Measurements from ENCODE around the gene EFTUD2. TPM values are rescaled to one million over a fixed set of nuclear protein-coding genes. Genes with fewer than 3 reads are reported as not detected.
A peak's percentile ranks its signal among the peaks of the same experiment; 100 is the strongest.

EFTUD2 gene
- total RNA-seq, 1 donor from 2014 or later = 145 TPM

- Mint-ChIP-seq H3K27ac (no peak overlapping the region), H3K36me3 (no peaks in the 10 kb centered on the region), H3K4me3 (peak overlapping the region; percentile 17), H3K9me3 (no peaks in the 10 kb centered on the region), H3K27me3 (ENCODE audit: low read depth) (peaks cover 42% of the 10 kb centered on the region), H3K4me1 (peaks cover 2% of the 10 kb centered on the region)
- TF ChIP-seq, protein P1, sequence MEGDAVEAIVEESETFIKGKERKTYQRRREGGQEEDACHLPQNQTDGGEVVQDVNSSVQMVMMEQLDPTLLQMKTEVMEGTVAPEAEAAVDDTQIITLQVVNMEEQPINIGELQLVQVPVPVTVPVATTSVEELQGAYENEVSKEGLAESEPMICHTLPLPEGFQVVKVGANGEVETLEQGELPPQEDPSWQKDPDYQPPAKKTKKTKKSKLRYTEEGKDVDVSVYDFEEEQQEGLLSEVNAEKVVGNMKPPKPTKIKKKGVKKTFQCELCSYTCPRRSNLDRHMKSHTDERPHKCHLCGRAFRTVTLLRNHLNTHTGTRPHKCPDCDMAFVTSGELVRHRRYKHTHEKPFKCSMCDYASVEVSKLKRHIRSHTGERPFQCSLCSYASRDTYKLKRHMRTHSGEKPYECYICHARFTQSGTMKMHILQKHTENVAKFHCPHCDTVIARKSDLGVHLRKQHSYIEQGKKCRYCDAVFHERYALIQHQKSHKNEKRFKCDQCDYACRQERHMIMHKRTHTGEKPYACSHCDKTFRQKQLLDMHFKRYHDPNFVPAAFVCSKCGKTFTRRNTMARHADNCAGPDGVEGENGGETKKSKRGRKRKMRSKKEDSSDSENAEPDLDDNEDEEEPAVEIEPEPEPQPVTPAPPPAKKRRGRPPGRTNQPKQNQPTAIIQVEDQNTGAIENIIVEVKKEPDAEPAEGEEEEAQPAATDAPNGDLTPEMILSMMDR (IDR thresholded peaks at IDR 0.05; ENCODE audit: unreplicated experiment) = no peak
- DNase-seq (ENCODE audit: low spot score in 2 of 2, unreplicated experiment in 2 of 2) = no peak
Measured at GRCh38 chr17:44912763-44913544, 13.7 kb upstream of the EFTUD2 start.

DNA sequence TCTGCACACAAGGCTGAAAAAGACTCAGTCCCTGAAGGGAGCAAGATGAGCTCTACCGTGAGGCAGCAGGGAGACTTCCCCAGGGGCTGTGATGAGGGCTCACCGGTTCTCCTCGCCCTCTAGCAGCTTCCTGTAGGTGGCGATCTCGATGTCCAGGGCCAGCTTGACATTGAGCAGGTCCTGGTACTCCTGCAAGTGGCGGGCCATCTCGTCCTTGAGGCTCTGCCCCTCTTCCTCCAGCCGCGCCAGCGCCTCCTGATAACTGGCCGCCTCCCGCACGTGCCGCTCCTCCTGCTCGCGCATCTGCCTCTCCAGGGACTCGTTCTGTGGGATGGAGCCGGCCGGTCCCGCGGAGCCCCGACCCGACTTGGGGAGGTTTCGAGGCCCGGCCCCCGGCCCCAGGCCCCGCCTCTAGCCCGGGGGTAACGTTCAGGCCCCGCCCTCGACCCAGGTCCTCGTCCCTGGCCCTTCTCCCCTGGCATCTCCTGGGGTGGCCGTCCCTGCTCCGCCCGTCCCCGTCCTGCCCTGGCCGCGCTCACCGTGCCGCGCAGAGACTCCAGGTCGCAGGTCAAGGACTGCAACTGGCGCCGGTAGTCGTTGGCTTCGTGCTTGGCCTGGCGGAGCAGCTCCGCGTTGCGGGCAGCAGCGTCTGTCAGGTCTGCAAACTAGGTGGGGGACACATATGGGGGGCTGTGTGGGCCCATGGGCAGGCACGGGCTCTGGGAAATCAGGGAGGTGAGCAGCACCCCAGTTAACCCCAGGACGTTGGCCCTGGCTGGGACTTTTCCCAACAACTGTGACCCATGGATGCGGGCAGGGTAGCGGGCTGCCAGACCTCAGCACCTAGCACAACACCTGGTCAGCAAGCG lies 12.1 kb upstream of the EFTUD2 start:
- Mint-ChIP-seq H3K27me3 (ENCODE audit: low read depth) (peaks cover 43% of the 10 kb centered on the region), H3K27ac (no peak overlapping the region), H3K4me3 (peak overlapping the region; percentile 28), H3K4me1 (peaks cover 2% of the 10 kb centered on the region), H3K36me3 (no peaks in the 10 kb centered on the region), H3K9me3 (no peaks in the 10 kb centered on the region)
- TF ChIP-seq, protein P1 (IDR thresholded peaks at IDR 0.05; ENCODE audit: unreplicated experiment) = no peak
- peak in 1 of 2 experiments; percentile 60 for DNase-seq (ENCODE audit: low spot score in 2 of 2, unreplicated experiment in 2 of 2)

DNA sequence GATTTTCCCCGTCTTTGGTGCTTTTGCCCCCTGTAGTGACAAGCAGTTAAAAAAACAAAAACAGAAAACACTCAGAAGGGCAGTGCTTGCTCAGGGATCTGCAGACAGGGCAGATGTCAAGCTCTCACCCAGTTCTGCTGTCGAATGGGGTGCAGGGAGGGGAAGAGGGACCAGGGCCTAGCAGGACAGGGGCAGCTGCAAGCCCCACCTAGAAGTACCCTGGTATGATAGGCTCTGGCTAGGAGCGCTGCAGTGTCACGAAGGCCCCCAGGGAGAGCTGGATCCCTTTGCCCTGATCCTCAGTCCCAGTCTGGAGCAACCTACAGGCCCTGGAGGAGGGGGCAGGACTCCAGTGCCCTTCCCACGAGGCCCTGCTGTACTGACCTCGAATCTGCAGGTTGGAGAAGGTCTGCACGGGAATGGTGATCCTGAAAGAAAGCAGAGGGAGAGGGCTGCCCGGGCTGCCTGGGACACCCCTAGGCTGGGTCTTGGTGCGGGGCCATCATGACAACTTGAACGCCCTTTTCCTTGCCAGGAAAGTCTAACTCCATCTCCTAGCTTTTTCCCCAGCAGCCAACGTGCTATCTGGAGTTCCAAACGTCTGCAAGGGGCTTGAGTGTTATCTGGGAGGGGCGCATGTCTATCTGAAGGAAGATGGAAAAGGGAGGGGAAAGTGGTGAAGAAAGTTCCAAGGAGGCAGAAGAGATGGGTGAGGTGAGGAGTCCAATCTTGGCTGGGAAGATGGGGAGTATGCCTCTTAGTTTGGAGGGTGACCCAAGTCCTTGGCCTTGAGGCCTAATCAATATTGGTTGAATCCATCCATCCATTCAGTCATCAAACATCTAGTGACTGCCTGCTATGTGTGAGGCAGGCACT lies 11.2 kb upstream of the EFTUD2 start:
- TF ChIP-seq, protein P1 (IDR thresholded peaks at IDR 0.05; ENCODE audit: unreplicated experiment) = no peak
- Mint-ChIP-seq H3K4me1 (peaks cover 2% of the 10 kb centered on the region), H3K36me3 (no peaks in the 10 kb centered on the region), H3K9me3 (no peaks in the 10 kb centered on the region), H3K27ac (no peak overlapping the region), H3K27me3 (ENCODE audit: low read depth) (peaks cover 47% of the 10 kb centered on the region), H3K4me3 (no peak overlapping the region)
- DNase-seq (ENCODE audit: low spot score in 2 of 2, unreplicated experiment in 2 of 2) = no peak

DNA sequence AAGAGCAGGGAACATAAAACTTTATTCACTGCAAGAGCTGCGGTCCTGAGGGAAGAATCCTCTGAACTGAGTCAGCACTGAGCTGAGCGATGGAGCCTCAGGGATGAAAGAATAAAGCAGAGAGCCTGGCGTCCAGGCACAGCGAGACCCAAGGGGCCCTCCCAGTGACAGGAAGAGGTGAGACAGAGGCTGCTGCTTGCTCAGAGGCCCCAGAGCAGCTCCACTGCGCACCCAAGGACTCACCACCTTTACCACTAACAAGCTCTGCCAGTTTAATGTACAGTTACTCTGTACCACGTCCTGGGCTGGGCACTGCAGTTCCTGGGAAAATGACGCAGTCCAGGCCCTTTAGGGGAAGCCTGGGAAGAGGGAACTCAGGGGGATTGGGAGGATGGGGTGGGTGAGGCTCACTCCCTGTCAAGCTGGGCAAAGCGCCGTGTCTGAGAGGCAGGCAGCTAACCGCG lies 10.5 kb upstream of the EFTUD2 start:
- H3K36me3 Mint-ChIP-seq = no peaks in the 10 kb centered on the region
- TF ChIP-seq, protein P1 (IDR thresholded peaks at IDR 0.05; ENCODE audit: unreplicated experiment) = no peak
- H3K27me3 Mint-ChIP-seq (ENCODE audit: low read depth) = peaks cover 45% of the 10 kb centered on the region
- H3K4me3 Mint-ChIP-seq = no peak overlapping the region
- H3K27ac Mint-ChIP-seq = no peak overlapping the region
- peaks cover 2% of the 10 kb centered on the region for H3K4me1 Mint-ChIP-seq
- H3K9me3 Mint-ChIP-seq = no peaks in the 10 kb centered on the region
- DNase-seq (ENCODE audit: low spot score in 2 of 2, unreplicated experiment in 2 of 2) = no peak

GRCh38 chr17:44908761-44909326 lies 9.6 kb upstream of the EFTUD2 start:
- TF ChIP-seq, protein P1 (IDR thresholded peaks at IDR 0.05; ENCODE audit: unreplicated experiment) = no peak
- Mint-ChIP-seq H3K9me3 (no peaks in the 10 kb centered on the region), H3K36me3 (no peaks in the 10 kb centered on the region), H3K4me1 (peaks cover 2% of the 10 kb centered on the region), H3K4me3 (no peak overlapping the region), H3K27me3 (ENCODE audit: low read depth) (peaks cover 39% of the 10 kb centered on the region), H3K27ac (no peak overlapping the region)
- no peak for DNase-seq (ENCODE audit: low spot score in 2 of 2, unreplicated experiment in 2 of 2)
